Psoas muscle (tissue), 8 donors: ENCODE data around the gene PRUNE2. TPM values are rescaled to one million over a fixed set of nuclear protein-coding genes. Genes with fewer than 3 reads are reported as not detected.

ENCODE experiments used
- ATAC-seq, 4 donors: fragments of 200-7000 bp; cut with Tn5 transposase; one replicate each; pipeline ENCODE4 v1.9.1; 2020; ENCODE audit warnings: moderate library complexity in 3 of 4, mild to moderate bottlenecking in 2 of 4
- DNase-seq, 2 donors: peaks; one replicate each; pipeline ENCODE4 v3.0.0-alpha.2; 2020
- H3K27ac ChIP-seq: fragments of 200-600 bp; one replicate; pipeline ENCODE4 v1.8.0; 2022
- H3K27me3 ChIP-seq, 3 donors: fragments of 200-600 bp in 1 of 3; one replicate each; pipeline versions ENCODE4 v1.6.1 to v1.8.0; 2013 to 2022; ENCODE audit warnings: low read length in 2 of 3, mild to moderate bottlenecking in 2 of 3, moderate library complexity in 1 of 3; ENCODE audit not compliant: insufficient read depth in 3 of 3
- H3K36me3 ChIP-seq, 2 donors: fragments of 200-600 bp in 1 of 2; one replicate each; pipeline versions ENCODE4 v1.6.1 to v1.8.0; 2013 to 2022; ENCODE audit warnings: low read depth in 1 of 2, mild to moderate bottlenecking in 1 of 2, moderate library complexity in 1 of 2; ENCODE audit not compliant: insufficient read depth in 1 of 2
- H3K4me1 ChIP-seq: fragments of 200-600 bp; one replicate; pipeline ENCODE4 v1.8.0; 2022
- H3K4me3 ChIP-seq: fragments of 200-600 bp; one replicate; pipeline ENCODE4 v1.8.0; 2022; ENCODE audit warnings: mild to moderate bottlenecking
- H3K9me3 ChIP-seq: fragments of 200-600 bp; one replicate; pipeline ENCODE4 v1.8.0; 2022
- WGBS, 3 donors: extraction: QIAGEN DNeasy Blood & Tissue Kit; methylation state at CpG; one replicate each; pipeline versions ENCODE4 v1.1.6 to v1.1.7; 2013; 5-methylcytosine and 5-hydroxymethylcytosine counted together
- intact Hi-C, 2 donors: fragments of 100-400 bp; cut with DNase I; formaldehyde crosslinking; loops; one replicate each; pipeline versions ENCODE4 v1.11.0 to v1.14.2; 2022
- polyA plus RNA-seq, 3 donors: library from polyadenylated mRNA; stranded (reverse); fragments of 200-250 nt; gene quantifications; one replicate each; pipeline ENCODE4 v1.2.3, GENCODE V29; 2013
- total RNA-seq, 4 donors: library from RNA; stranded (reverse); fragmentation: NEBNext Ultra II Directional in 2 of 4; extraction: Animal tissue kit (Norgen Biotek cat#: 25700) in 2 of 4; gene quantifications; one replicate each; pipeline versions ENCODE4 v1.2.1 to v1.2.4, GENCODE V29; 2021 to 2023
- TF ChIP-seq, protein P1 (sequence below): fragments of 200-600 bp; IDR thresholded peaks from one replicate; pipeline ENCODE4 v1.8.0; 2022; ENCODE audit warnings: antibody characterized with exemption
- donor health status: healthy with polysubstance abuse.
- donor health status: DM: no; HTN: no; CAD: no; lungs with moderate emphysema.
- donor health status: Bipolar disorder and iron deficiency.
- donor health status: healthy.
- donor health status: DM: yes; HTN: yes; CAD: no.
- donor health status: DM: no; HTN: no; CAD: no.
- donor health status: DM: no; HTN: no; CAD: no.
- donor health status: DM: yes; HTN: yes; CAD: no.

Gene PRUNE2
- total and polyA plus RNA-seq, 7 donors: 1.2 to 79.9 (median 3.6) TPM

DNA sequence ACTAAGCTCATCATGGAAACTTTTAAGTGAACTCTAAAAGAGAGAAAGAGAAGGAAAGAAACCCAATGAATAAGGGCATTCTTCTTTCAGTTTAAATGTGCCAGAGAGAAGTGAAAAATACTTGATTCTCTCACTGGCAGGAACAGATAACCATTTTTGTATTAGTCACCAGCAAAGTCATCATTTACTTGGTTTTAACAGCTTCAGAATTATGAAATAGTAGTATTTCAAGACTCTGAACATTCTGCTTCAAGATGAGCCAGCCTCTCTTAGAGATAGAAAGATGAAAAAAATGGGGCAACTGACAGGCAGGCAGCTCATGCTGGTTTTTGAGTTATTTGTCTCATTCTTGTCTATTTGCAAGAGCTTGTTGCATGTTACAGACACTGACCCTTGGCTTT is 343.4 kb downstream of the PRUNE2 start:
- no peak overlapping the region for H3K4me3 ChIP-seq
- ATAC-seq: no peak
- H3K9me3 ChIP-seq: no peaks in the 10 kb centered on the region
- no peaks in the 10 kb centered on the region for H3K27me3 ChIP-seq
- no peaks in the 10 kb centered on the region for H3K36me3 ChIP-seq
- no peak for DNase-seq
- intact Hi-C loops: no loop called here
- H3K4me1 ChIP-seq: no peaks in the 10 kb centered on the region
- TF ChIP-seq, protein P1, sequence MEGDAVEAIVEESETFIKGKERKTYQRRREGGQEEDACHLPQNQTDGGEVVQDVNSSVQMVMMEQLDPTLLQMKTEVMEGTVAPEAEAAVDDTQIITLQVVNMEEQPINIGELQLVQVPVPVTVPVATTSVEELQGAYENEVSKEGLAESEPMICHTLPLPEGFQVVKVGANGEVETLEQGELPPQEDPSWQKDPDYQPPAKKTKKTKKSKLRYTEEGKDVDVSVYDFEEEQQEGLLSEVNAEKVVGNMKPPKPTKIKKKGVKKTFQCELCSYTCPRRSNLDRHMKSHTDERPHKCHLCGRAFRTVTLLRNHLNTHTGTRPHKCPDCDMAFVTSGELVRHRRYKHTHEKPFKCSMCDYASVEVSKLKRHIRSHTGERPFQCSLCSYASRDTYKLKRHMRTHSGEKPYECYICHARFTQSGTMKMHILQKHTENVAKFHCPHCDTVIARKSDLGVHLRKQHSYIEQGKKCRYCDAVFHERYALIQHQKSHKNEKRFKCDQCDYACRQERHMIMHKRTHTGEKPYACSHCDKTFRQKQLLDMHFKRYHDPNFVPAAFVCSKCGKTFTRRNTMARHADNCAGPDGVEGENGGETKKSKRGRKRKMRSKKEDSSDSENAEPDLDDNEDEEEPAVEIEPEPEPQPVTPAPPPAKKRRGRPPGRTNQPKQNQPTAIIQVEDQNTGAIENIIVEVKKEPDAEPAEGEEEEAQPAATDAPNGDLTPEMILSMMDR: no peak
- no peak overlapping the region for H3K27ac ChIP-seq

DNA sequence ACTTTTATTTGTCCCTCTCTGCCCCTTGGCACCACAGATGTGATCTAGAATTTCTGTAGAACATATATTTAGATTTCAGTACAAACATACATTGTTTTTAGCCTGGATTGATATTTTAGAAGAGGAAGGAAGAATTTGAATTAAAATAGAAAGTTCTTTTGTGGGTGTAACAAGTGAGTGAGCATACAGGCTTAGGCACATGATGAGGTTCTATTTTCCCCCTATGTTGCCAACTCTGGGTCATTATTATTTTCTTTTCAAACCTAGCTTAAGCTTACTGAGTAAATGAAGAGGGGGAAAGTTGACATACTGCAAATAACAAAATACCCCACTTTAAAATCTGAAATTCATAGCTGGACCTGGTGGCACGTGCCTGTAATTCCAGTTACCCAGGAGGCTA is 344.0 kb downstream of the PRUNE2 start:
- Histone ChIP-seq H3K27ac (no peak overlapping the region), H3K9me3 (no peaks in the 10 kb centered on the region), H3K4me1 (no peaks in the 10 kb centered on the region), H3K36me3 (no peaks in the 10 kb centered on the region), H3K4me3 (no peak overlapping the region), H3K27me3 (no peaks in the 10 kb centered on the region)
- intact Hi-C loops: no loop called here
- DNase-seq (no peak), ATAC-seq (no peak)
- TF ChIP-seq, protein P1: no peak
- WGBS, 3 donors: 76 to 83% (median 80%) methylated on average over 1 of the region's 1 CpG

Other genes with a start within 250 kb of the PRUNE2 start
- not detected for gene PCA3, start 141.7 kb downstream of the PRUNE2 start, total RNA-seq
- gene PCA3, start 141.7 kb downstream of the PRUNE2 start, polyA plus RNA-seq: under 1 TPM in 2 of 3 donors, not detected in 1; 0.04 to 0.07 TPM
- gene FOXB2, start 113.5 kb upstream of the PRUNE2 start, total RNA-seq: under 1 TPM in 1 of 4 donors, not detected in 3; 0.18 TPM
- not detected for gene FOXB2, start 113.5 kb upstream of the PRUNE2 start, polyA plus RNA-seq